GM20000 (cell line): ENCODE measurements around the gene RFPL3.
"Not testable (repeated sequence)": the region's sequence is repeated elsewhere in the genome, so short reads cannot be mapped to it uniquely, and the experiment has no call there.

Experiments used
- DNase-seq: peaks from one replicate; pipeline ENCODE4 v3.0.0; 2012; ENCODE audit warnings: low spot score
- CTCF ChIP-seq: IDR thresholded peaks from 2 replicates; pipeline ENCODE4 v1.5.1; 2012; ENCODE audit warnings: mild to moderate bottlenecking, control low read depth; ENCODE audit errors: extremely low read depth, missing control alignments

The RFPL3 gene

GRCh38 chr22:32354360-32355351 lies 3.0 kb upstream of the RFPL3 start:
- DNase-seq, result no peak
- TF ChIP-seq CTCF, result no peak

GRCh38 chr22:32355760-32356159 lies 1.9 kb upstream of the RFPL3 start:
- TF ChIP-seq CTCF, result no peak
- DNase-seq, result no peak

- not testable (repeated sequence) for DNase-seq
Observed at GRCh38 chr22:32360096-32360495, 2.4 kb downstream of the RFPL3 start.

GRCh38 chr22:32361257-32361656 lies 3.6 kb downstream of the RFPL3 start:
- no peak for TF ChIP-seq CTCF
- DNase-seq, result no peak

- no peak for TF ChIP-seq CTCF
- DNase-seq, result no peak
Observed at GRCh38 chr22:32364210-32364609, 6.5 kb downstream of the RFPL3 start.

GRCh38 chr22:32375678-32376450 lies 18.2 kb downstream of the RFPL3 start:
- no peak for TF ChIP-seq CTCF
- DNase-seq, result no peak

GRCh38 chr22:32376681-32377080 lies 19.0 kb downstream of the RFPL3 start:
- no peak for DNase-seq
- TF ChIP-seq CTCF, result no peak
